GM21367 (cell line): ENCODE results near the gene TPST1.
"Not testable (repeated sequence)": the region's sequence is repeated elsewhere in the genome, so short reads cannot be mapped to it uniquely, and the experiment has no call there.

ENCODE experiments used
- ATAC-seq: cut with Tn5 transposase; IDR thresholded peaks from one replicate; pipeline ENCODE4 v1.9.1; 2021; ENCODE audit not compliant: unreplicated experiment

TPST1 gene

DNA sequence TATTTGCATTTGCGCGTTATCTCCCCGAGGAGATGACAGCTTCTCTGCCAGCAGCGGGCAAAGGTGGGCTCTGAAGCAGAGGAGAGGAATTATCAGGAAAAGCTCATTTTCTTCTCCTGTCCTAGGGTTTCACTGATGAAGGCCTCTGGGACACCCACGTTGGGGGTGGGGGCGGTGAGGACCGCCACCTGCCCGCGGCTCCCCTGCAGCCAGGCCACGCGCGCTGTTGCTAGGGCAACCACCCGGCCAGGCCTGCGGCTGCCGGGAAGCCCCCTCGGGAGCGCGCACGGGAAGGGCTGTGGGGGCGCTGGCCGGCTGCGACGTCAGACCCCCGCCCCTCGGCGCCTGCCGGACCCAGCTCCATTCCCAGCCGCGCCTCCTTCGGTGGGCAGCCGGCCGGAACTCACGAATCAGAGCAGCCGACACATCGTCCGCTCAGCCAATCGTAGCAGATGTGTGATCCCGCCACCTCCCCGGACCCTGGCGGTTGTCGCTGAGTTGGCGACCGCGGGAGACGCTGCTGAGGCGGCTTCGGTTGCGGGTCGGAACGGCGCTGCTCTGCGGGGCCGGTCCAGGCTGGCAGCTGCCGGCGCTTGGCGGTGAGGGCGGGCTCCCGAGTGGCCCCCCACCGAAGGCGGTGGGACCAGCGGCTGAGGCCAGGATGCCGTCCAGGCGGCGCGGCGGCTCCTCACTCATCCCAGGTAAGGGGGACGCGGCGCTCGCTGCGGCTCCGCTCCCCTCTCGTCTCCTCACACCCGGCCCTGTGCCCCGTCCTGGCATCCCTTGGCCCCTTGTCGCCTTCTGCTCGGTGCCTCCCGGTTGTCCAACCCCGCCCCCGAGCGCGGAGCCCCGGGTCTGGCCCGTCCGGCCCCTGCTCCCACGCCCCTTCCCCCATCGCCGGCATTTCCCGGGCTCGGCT is at the start of gene TPST1:
Gene TPST1, plus strand, starts transcription at position 513 of the 919 bp plus-strand sequence. CDS start 35,092 bp downstream, outside the sequence.
- ATAC-seq: peak; percentile 93

- ATAC-seq: not testable (repeated sequence)
Measured at GRCh38 chr7:66156035-66156434, 49.1 kb upstream of the TPST1 start.

DNA sequence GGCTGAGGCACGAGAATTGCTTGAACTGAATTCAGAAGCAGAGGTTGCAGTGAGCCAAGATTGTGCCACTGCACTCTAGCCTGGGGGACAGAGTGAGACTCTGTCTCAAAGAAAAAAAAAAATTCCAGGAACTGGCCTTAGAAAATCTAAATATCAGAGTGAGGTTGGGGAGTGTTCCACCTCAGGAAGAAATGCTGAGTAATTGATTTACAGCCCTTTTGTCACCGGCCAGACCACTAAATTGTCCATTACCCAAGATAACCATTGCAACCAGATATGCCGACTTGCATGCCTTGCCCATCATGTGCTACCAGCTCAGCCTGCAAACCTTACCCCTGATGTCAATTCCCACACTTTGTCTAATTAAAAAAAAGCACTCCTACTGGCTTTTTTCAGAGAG is 48.1 kb upstream of the TPST1 start:
- ATAC-seq: no peak

DNA sequence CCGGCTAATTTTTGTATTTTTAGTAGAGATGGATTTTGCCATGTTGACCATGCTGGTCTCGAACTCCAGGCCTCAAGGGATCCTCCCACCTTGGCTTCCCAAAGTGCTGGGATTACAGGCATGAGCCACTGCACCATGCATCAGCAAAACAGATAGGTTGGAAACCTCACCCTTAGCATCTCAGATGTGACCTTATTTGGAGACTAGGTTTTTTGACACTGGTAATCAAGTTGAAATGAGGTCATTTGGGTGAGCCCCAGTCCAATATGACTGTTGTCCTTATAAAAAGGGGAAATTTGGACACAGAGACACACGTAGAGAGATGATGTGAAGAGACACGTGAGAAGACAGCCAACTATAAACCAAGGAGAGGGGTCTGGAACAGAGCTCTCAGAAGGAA is 42.5 kb upstream of the TPST1 start:
- no peak for ATAC-seq

- ATAC-seq: no peak
Measured at GRCh38 chr7:66163186-66163610, 41.9 kb upstream of the TPST1 start.

GRCh38 chr7:66164356-66164755 is 40.8 kb upstream of the TPST1 start:
- no peak for ATAC-seq

DNA sequence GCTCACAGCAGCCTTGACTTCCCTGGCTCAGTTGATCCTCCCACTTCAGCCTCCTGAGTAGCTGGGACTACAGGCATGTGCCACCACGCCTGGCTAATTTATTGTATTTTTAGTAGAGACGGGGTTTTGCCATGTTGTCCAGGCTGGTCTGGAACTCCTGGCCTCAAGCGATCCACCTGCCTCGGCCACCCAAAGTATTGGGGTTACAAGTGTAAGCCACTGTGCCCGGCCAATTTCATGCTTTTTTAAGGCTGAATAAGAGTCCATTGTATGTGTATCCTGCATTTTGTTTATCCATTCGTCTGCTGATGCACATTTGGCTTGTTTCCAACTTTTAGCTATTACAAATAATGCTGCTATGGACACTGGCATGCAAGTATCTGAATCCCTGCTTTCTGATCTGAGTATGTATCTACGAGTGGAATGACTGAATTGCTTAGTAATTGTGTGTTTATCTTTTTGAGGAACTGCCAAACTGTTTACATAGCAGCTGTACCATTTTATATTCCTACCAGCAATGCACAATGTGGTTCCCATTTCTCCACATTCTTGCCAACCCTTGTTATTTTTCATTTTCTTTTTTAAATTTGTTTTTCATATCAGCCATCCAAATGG is 37.3 kb upstream of the TPST1 start:
- ATAC-seq: no peak

DNA sequence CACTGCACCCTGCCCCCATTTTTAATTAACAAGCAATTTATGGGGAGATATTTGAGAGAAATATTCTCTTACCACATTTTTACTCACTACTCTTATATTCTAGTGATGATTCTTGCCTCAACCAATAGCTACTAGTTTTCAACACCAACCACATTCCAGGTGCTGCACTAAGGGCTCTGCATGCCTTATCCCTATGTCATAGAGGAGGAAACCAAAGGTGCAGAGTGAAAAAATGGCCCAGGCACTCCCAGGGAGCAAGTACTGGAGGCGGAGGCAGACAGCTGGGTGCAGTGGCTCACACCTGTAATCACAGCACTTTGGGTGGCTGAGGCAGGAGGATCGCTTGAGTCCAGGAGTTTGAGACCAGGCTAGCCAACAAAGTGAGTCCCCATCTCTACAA is 35.5 kb upstream of the TPST1 start:
- no peak for ATAC-seq

- no peak for ATAC-seq
Measured at GRCh38 chr7:66170309-66171231, 34.6 kb upstream of the TPST1 start.

DNA sequence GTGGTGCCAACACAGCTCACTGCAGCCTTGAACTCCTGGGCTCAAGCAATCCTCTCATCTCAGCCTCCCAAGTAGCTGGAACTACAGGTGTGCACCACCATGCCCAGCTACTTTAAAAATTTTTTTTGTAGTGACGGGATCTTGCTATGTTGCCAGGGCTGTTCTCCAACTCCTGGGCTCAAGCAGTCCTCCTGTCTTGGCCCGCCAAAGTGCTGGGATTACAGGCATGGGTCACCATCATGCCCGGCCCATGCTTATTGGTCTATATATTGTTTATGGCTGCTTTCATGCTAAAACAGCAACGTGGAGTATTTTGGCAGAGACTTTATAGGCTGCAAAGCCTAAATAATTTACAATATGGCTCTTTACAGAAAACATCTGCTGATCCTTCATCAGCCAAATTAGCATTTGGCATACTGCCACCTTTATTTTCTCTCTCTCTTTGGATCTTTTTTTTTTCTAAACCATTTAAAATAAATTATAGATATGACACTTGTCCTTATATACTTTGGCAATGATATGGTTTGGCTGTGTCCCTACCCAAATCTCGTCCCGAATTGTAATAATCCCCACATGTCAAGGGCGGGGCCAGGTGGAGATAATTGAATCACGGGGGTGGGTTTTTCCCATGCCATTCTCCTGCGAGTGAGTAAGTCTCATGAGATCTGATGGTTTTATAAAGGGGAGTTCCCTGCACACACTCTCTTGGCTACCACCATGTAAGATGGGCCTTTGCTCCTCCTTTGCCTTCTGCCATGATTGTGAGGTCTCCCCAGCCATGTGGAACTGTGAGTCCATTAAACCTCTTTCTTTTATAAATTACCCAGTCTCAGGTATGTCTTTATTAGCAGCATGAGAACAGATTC is 32.4 kb upstream of the TPST1 start:
- not testable (repeated sequence) for ATAC-seq

- no peak for ATAC-seq
Measured at GRCh38 chr7:66173856-66174255, 31.3 kb upstream of the TPST1 start.

DNA sequence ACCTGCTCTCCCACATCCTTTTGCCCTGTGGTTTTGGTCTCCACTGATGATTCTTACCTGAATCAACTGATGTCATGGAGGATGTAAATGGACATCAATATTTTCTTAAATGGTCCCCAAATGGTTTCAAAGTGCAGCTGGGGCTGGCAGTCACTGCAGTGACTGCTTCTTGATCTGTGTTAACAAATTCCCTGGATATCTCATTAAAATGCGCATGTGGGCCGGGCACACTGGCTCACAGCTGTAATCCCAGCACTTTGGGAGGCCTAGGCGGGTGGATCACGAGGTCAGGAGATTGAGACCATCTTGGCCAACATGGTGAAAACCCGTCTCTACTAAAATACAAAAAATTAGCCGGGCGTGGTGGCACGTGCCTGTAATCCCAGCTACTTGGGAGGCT is 30.1 kb upstream of the TPST1 start:
- ATAC-seq: not testable (repeated sequence)

DNA sequence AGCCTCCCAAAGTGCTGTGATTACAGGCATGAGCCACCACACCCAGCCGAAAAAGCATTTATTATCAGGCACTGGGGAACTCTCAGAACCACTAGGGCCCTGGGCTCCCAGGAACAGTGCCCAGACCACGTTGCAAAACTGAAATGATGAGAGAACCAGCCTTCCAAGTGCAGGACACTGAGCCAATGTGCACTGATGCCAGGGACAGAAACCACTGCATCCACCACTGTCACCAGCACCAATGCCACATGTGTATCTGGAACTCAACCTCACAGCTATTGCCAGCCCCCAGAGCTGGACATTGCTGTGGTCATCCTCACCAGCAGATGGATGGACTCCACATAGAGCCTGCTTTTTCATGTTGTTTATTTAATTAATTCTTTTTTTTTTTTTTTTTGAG is 28.2 kb upstream of the TPST1 start:
- no peak for ATAC-seq

GRCh38 chr7:66178258-66178657 is 26.9 kb upstream of the TPST1 start:
- no peak for ATAC-seq

GRCh38 chr7:66181329-66181728 is 23.8 kb upstream of the TPST1 start:
- ATAC-seq: no peak

- no peak for ATAC-seq
Measured at GRCh38 chr7:66181845-66182244, 23.3 kb upstream of the TPST1 start.

DNA sequence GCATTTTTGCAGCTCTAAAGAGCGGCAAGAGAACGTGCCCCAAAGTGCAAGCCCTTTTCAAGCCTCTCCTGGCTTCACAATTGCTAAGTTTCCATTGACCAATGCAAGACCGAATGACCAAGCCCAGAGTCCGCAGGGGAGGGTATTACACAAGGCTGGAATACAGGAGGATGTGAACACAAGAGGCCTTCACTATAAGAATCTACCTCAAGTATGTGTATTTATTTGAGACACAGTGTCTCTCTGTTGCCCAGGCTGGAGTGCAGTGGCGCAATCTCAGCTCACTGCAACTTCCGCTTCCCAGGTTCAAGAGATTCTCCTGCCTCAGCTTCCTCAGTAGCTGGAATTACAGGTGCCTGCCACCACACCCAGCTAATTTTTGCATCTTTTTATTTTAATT is 22.2 kb upstream of the TPST1 start:
- ATAC-seq: no peak

DNA sequence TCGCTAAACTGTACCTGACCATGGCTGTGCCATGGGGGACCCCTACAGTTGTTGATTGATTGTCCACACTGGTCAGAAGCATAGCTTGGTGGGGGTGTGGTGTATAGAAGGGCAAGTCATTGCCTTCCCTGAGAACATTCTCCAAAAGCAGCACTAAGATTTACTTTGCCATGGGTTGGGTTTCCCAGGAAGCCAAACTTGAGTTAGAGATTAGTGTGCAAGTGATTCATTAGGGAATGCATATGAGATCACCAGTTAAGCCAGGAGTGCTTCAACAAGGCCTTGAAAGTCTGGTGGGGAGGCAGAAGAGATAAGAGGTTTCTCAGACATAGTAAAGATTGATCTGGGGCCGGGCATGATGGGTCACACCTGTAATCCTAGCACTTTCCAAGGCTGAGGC is 21.4 kb upstream of the TPST1 start:
- no peak for ATAC-seq

DNA sequence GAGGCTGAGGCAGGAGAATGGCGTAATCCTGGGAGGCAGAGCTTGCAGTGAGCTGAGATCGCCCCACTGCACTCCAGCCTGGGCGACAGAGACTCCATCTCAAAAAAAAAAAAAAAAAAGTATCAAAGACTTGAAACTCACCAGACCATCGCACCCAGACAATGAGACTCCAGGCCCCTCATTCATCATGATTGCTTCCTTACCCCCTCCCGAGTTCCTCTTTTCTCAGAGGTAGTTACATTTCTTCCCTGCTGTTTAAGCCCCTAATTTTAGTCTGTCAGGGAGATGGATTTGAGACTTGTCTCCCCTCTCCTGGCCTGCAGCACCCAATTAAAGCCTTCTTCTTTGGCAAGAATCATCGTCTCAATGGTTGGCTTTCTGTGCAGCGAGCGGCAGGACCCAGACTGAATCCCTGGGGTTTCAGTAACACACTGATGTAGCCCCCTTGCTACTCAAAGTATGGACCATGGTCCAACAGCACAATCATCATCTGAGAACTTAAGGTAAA is 19.4 kb upstream of the TPST1 start:
- ATAC-seq: no peak

GRCh38 chr7:66186991-66187390 is 18.1 kb upstream of the TPST1 start:
- no peak for ATAC-seq
